Measurements from ENCODE around the gene GNG3. TPM values are rescaled to one million over a fixed set of nuclear protein-coding genes. Genes with fewer than 3 reads are reported as not detected.

GNG3 gene
- total and polyA plus RNA-seq, 2 of the 8 experiments (the other 6 are each of a cell fraction or from before 2014, with no cell fraction given), result 4.9 to 12.1 TPM

DNA sequence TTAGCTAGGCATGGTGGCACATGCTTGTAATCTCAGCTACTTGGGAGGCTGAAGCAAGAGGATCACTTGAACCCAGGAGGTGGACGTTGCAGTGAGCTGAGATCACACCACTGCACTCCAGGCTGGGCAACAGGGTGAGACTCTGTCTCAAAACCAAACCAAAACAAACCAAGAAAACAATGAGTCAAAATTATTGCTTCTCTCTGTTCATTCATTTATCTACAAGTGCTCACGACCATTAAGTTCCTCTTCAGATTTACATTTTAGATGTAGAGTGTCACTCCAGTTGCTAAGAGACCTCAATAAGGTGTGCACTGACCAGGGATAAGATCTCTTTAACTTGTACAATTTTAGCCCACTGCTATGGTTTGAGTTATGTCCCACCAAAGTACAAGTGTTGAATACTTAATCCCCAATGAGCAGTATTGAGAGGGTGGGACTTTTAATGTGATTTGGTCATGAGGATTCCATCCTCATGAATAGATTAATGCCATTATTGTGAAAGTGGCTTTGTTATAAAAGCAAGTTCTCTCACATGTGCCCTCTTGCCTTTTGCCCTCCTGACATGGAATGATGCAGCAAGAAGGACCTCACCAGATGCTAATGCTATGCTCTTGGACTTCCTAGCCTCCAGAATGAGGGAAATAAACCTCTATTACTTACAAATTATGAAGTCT, 12.0 kb downstream of the GNG3 start:
- Histone ChIP-seq H3K9me3 (ENCODE audit: insufficient read depth in 2 of 2, low read depth in 1 of 2, low read length in 1 of 2) (no peaks in the 10 kb centered on the region), H3K4me3 (ENCODE audit: extremely low read depth in 1 of 4, insufficient read depth in 2 of 4, low read depth in 3 of 4, low read length in 4 of 4) (no peak overlapping the region), H3K4me2 (ENCODE audit: insufficient read depth in 1 of 2, low read depth in 2 of 2, low read length in 2 of 2) (no peak overlapping the region), H3K4me1 (replicated peaks in 1 of 4; ENCODE audit: control insufficient read depth in 3 of 4, insufficient read depth in 4 of 4, low read length in 3 of 4) (peaks cover 0 to 9% (median 1%) of the 10 kb centered on the region in 4 experiments; a peak in 3 of 7 replicates), H2AK5ac (ENCODE audit: low read depth, low read length) (no peak overlapping the region), H3K27me3 (replicated peaks in 1 of 4; ENCODE audit: control insufficient read depth in 3 of 4, extremely low read depth in 1 of 4, insufficient read depth in 3 of 4, low read length in 3 of 4) (no peaks in the 10 kb centered on the region; a peak in 1 of 7 replicates), H3K4ac (replicated peaks; ENCODE audit: insufficient read length, low read depth, low read length) (no peak overlapping the region), H4K20me1 (replicated peaks in 1 of 2; ENCODE audit: control insufficient read depth in 1 of 2, insufficient read depth in 2 of 2, low read length in 2 of 2) (peaks cover 2 to 7% of the 10 kb centered on the region in 2 experiments), H3K14ac (ENCODE audit: insufficient read length) (no peak overlapping the region), H4K5ac (ENCODE audit: insufficient read length, low read depth, low read length) (no peak overlapping the region), H3K18ac (ENCODE audit: extremely low read depth, low read length) (no peak overlapping the region), H3K79me1 (ENCODE audit: low read depth, low read length) (peaks cover 2% of the 10 kb centered on the region; the same call in 1 of the 2 replicates), H3K27ac (ENCODE audit: low read depth, low read length) (no peak overlapping the region), H2BK5ac (ENCODE audit: low read depth, low read length) (no peak overlapping the region), H3K79me2 (ENCODE audit: control insufficient read depth in 1 of 2, insufficient read depth in 2 of 2, low read length in 2 of 2) (peaks cover 0 to 40% of the 10 kb centered on the region in 2 experiments; a peak in 2 of 4 replicates), H3K23ac (ENCODE audit: insufficient read length) (no peak overlapping the region), H4K8ac (ENCODE audit: extremely low read depth, insufficient read depth, low read length) (no peak overlapping the region), H3K56ac (replicated peaks; ENCODE audit: insufficient read length, low read depth, low read length) (no peak overlapping the region), H2AFZ (ENCODE audit: low read length) (no peak overlapping the region), H2BK20ac (ENCODE audit: low read length) (no peak overlapping the region), H4K91ac (replicated peaks; ENCODE audit: insufficient read length, low read length) (no peak overlapping the region), H2BK15ac (ENCODE audit: low read length) (no peak overlapping the region), H3K9ac (replicated peaks in 1 of 4; ENCODE audit: extremely low read depth in 1 of 4, low read depth in 3 of 4, low read length in 3 of 4) (no peak overlapping the region), H2BK12ac (ENCODE audit: low read depth, low read length) (no peak overlapping the region), H2BK120ac (replicated peaks; ENCODE audit: low read depth, low read length) (no peak overlapping the region), H3K23me2 (ENCODE audit: low read depth, low read length) (no peaks in the 10 kb centered on the region), H3K36me3 (ENCODE audit: control insufficient read depth in 2 of 4, insufficient read depth in 4 of 4, low read length in 3 of 4) (peaks cover 46 to 99% (median 84%) of the 10 kb centered on the region in 4 experiments)
- WGBS, 2 experiments (ENCODE audit: extremely low coverage in 1 of 2, insufficient coverage in 1 of 2, insufficient read length in 1 of 2, insufficient replicate concordance in 2 of 2, low coverage in 1 of 2, low lambda C conversion rate in 2 of 2, missing lambda C conversion rate in 1 of 2), result 89% methylated on average over 2 of the region's 2 CpGs; no CpG with 5 or more reads in 1 of the 2 experiments
- CTCF ChIA-PET (ENCODE audit: partially characterized antibody), result interaction anchor here (1.0 to 2.9 kb wide), 3 partner anchors 11 to 71 kb away, joined by 3 to 10 read pairs (median 4); no protein-coding TSS in a partner anchor
- no peak for FAIRE-seq
- no peak for DNase-seq (ENCODE audit: low read depth in 1 of 2, low spot score in 2 of 2)
- TF ChIP-seq HDAC2 (IDR thresholded peaks at IDR 0.05; ENCODE audit: borderline replicate concordance in 1 of 2, low read depth in 2 of 2, low read length in 2 of 2) (no peak), BRCA1 (IDR thresholded peaks at IDR 0.05; ENCODE audit: low read depth, low read length) (no peak), SIRT6 (IDR thresholded peaks at IDR 0.05; ENCODE audit: low read length) (no peak), SP2 (IDR thresholded peaks at IDR 0.05; ENCODE audit: low read length) (no peak), EZH2 (IDR thresholded peaks at IDR 0.05; ENCODE audit: low read depth, low read length, severe bottlenecking) (no peak)
- TF ChIP-seq, protein P1, sequence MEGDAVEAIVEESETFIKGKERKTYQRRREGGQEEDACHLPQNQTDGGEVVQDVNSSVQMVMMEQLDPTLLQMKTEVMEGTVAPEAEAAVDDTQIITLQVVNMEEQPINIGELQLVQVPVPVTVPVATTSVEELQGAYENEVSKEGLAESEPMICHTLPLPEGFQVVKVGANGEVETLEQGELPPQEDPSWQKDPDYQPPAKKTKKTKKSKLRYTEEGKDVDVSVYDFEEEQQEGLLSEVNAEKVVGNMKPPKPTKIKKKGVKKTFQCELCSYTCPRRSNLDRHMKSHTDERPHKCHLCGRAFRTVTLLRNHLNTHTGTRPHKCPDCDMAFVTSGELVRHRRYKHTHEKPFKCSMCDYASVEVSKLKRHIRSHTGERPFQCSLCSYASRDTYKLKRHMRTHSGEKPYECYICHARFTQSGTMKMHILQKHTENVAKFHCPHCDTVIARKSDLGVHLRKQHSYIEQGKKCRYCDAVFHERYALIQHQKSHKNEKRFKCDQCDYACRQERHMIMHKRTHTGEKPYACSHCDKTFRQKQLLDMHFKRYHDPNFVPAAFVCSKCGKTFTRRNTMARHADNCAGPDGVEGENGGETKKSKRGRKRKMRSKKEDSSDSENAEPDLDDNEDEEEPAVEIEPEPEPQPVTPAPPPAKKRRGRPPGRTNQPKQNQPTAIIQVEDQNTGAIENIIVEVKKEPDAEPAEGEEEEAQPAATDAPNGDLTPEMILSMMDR (IDR thresholded peaks at IDR 0.05; ENCODE audit: control extremely low read depth in 1 of 3, insufficient read depth in 1 of 3, low read depth in 1 of 3, low read length in 3 of 3), result no peak
- POLR2A ChIA-PET (ENCODE audit: partially characterized antibody), result interaction anchor here (0.6 to 61.4 kb wide), 8 partner anchors 8 to 175 kb away, joined by 3 to 2041 read pairs (median 6); partner anchors contain the start of genes BSCL2, C11orf98, CSKMT and GANAB
